Measurements from ENCODE around the gene SERPINE2.

The SERPINE2 gene

DNA sequence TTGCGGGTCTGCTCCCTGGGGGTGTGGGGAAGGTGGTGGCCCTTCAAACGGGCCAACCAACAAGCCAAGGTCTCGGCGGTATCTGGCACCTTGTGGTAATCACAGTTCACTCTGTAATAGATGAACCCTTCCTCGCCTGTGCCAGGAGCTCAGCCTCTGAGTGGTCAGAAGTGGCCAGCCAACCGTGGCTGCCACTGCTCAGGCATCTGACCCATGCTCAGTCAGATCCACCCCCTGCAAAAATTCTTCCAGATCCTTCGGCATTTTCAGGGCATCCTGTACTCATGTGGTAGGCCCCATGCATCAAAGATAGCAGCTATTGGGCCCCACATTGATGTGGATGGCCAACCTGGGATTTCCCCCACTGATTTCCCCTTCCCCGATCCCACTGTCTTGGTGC lies 39.6 kb upstream of the SERPINE2 start:
- no peak overlapping the region for H3K27ac ChIP-seq
- POLR2A ChIA-PET (ENCODE audit: low non-redundant PET), result no interaction called here
- no peak for DNase-seq (ENCODE audit: low spot score)
- CTCF ChIA-PET, result interaction anchor here (0.5 kb wide), 1 partner anchor 1252 kb away, joined by 3 read pairs; no protein-coding TSS in a partner anchor
- TF ChIP-seq, protein P1, sequence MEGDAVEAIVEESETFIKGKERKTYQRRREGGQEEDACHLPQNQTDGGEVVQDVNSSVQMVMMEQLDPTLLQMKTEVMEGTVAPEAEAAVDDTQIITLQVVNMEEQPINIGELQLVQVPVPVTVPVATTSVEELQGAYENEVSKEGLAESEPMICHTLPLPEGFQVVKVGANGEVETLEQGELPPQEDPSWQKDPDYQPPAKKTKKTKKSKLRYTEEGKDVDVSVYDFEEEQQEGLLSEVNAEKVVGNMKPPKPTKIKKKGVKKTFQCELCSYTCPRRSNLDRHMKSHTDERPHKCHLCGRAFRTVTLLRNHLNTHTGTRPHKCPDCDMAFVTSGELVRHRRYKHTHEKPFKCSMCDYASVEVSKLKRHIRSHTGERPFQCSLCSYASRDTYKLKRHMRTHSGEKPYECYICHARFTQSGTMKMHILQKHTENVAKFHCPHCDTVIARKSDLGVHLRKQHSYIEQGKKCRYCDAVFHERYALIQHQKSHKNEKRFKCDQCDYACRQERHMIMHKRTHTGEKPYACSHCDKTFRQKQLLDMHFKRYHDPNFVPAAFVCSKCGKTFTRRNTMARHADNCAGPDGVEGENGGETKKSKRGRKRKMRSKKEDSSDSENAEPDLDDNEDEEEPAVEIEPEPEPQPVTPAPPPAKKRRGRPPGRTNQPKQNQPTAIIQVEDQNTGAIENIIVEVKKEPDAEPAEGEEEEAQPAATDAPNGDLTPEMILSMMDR (conservative IDR thresholded peaks at IDR 0.05; ENCODE audit: low read depth), result no peak

DNA sequence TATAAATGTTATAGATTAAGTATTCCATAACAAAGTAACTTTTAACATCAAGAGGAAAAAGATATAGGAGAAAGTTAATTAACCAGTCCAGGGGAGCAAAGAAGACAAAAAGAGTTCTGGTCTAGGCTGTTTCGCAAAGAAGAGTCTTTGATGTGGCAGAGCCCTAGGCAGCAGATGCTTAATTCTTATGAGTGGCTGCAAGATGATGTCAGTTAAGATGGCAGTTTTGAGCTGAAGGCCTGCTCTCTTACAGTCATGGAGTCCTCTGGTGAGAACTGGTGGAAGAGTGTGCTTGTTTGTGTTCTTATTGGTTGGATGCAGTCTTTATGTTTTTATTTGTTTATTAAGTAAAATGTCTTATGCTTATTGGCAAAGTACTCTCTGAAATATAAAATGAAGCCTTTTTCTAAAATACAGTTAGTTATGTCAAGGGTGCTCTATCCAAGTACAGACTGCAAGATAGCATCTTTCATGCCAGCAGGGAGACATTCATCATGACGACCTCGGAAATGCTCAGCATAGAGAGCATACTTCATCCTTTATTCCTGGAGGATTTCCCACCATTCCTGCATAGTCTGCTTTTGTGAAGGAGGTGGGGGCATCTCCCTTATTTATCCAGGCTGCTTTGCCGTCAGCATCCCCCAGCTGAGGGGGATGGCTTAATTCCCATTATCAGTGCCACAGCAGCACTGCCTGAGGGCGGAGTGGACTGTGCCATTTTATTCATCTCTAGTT lies 38.9 kb upstream of the SERPINE2 start:
- no peak overlapping the region for H3K27ac ChIP-seq
- TF ChIP-seq, protein P1 (conservative IDR thresholded peaks at IDR 0.05; ENCODE audit: low read depth), result no peak
- no peak for DNase-seq (ENCODE audit: low spot score)
- CTCF ChIA-PET, result interaction anchor here (0.6 kb wide), 1 partner anchor 386 kb away, joined by 5 read pairs; no protein-coding TSS in a partner anchor
- POLR2A ChIA-PET (ENCODE audit: low non-redundant PET), result no interaction called here

DNA sequence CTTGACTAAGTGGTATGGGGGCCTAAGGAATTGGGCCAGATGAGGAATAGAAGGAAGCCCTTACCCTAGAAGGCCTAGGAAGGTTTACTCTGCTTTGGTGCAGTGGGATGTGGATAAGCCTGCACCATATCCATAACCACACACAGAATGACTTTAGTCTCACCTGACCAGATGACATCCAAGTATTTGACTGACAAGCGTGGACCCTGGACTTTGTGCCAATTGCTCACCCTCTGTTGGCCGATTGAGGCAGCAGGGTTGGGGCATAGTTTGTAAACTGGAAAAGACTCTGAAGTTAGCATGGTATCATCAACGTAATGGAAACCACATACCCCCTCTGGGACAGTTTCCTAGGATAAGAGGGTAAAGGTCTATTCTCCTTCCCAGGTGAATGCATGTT lies 36.5 kb upstream of the SERPINE2 start:
- TF ChIP-seq, protein P1 (conservative IDR thresholded peaks at IDR 0.05; ENCODE audit: low read depth), result no peak
- CTCF ChIA-PET, result no interaction called here
- POLR2A ChIA-PET (ENCODE audit: low non-redundant PET), result no interaction called here
- DNase-seq (ENCODE audit: low spot score), result no peak
- H3K27ac ChIP-seq, result no peak overlapping the region

DNA sequence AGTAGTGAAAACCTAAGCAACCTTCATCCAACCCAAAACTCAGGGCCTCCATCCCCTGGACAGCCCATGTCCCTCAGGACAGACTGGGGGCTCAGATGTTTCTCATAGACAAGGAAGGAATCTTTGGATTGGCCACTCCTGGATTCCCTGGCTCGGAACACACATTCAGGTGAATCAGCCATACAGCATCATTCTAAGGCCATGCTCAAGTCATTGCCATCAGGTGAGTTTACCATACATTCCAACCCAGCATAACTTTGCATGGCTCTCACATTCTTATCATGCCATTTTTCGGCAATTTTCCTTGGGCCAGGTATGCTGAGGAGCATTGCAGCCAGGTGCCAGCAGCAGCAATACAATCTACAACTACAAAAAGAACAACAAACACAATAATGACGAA lies 34.6 kb upstream of the SERPINE2 start:
- no peak for DNase-seq (ENCODE audit: low spot score)
- POLR2A ChIA-PET (ENCODE audit: low non-redundant PET), result no interaction called here
- CTCF ChIA-PET, result no interaction called here
- TF ChIP-seq, protein P1 (conservative IDR thresholded peaks at IDR 0.05; ENCODE audit: low read depth), result no peak
- no peak overlapping the region for H3K27ac ChIP-seq

DNA sequence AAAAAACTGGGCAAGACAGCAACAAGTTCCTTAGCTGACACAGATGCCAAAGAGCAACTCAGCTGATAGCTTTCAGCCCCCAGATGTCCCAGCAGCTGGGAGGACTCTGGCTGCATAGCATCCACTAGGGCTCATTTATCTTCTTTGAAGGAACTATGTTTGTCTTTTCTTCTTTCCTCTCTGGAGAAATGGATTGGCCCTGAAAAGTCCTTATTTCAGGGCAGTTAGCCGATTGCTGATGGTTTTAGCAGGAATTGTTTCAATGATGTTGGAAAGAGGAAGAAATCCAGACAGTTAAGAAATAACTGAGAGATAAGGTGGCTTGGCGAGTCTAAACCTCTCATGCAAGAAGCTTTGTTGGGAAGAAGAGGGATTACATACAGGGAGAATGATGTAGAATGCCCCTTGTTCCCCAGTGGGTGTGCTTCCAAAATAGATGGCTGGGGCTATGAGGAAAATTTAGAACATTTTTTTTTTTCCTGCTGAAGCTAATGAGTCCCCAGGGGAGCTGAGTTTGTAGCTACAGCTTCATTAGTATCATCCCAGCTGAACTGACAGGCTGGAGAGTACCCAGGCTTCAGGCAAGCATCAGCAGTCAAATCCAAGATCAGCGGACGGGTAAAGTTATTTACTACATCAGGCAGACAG lies 33.6 kb upstream of the SERPINE2 start:
- ChIA-PET POLR2A (ENCODE audit: low non-redundant PET) (no interaction called here), CTCF (no interaction called here)
- TF ChIP-seq, protein P1 (conservative IDR thresholded peaks at IDR 0.05; ENCODE audit: low read depth), result no peak
- DNase-seq (ENCODE audit: low spot score), result no peak
- no peak overlapping the region for H3K27ac ChIP-seq

DNA sequence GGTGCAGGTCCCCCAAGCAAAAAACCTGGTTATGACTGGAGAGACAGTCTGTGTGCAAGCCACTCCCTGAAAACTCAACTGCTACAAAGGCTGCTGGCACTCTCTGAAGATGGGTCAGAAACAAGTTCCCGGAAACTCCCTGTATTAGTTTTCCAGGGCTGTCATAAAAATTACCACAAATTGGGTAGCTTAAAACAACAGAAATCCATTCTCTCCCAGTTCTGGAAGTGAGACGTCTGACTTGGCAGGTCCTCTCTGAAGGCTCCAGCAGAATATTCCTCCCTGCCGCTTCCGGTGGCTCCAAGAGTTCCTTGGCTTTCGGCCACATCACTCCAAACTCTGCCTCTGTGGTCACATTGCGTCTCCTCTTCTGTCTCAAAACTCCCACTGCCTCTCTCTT lies 30.1 kb upstream of the SERPINE2 start:
- ChIA-PET CTCF (no interaction called here), POLR2A (ENCODE audit: low non-redundant PET) (no interaction called here)
- no peak for DNase-seq (ENCODE audit: low spot score)
- TF ChIP-seq, protein P1 (conservative IDR thresholded peaks at IDR 0.05; ENCODE audit: low read depth), result no peak
- H3K27ac ChIP-seq, result no peak overlapping the region

Data from RWPE1 (cell line).